NCI-H1694 (cell line): Measurements from ENCODE around the gene ESX1.
A peak's percentile ranks its signal among the peaks of the same experiment; 100 is the strongest.
"Not testable (repeated sequence)": the region's sequence is repeated elsewhere in the genome, so short reads cannot be mapped to it uniquely, and the experiment has no call there.

Experiments used
- DNase-seq: peaks from one replicate; lab custom pipeline; 2025; lab: John Stamatoyannopoulos, UW

Gene ESX1

GRCh38 chrX:104254442-104255115 is at the start of gene ESX1:
Gene ESX1, minus strand, starts transcription at chrX:104254933. Its CDS starts 84 bp downstream, at chrX:104254849.
- no peak for DNase-seq

DNA sequence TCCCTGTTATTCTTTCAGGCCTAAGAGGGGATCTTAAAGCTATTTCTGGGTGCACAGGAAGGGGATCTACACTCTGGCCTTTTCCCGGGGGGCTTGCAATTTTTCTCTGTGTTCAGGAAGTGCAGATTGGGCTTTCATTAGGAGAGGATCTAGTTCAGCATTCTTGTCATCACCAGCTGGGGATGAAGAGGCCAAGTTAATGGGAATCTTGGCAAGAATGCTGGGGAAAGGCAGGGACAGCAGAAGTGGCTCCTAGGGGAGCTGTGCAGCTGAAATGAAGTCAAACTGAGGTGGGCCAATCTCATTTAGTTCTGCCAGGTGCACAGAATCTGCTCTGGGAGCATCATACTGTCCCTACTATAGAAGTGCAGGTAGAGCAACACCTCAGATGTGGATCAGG is 40.9 kb upstream of the ESX1 start:
- DNase-seq = no peak

DNA sequence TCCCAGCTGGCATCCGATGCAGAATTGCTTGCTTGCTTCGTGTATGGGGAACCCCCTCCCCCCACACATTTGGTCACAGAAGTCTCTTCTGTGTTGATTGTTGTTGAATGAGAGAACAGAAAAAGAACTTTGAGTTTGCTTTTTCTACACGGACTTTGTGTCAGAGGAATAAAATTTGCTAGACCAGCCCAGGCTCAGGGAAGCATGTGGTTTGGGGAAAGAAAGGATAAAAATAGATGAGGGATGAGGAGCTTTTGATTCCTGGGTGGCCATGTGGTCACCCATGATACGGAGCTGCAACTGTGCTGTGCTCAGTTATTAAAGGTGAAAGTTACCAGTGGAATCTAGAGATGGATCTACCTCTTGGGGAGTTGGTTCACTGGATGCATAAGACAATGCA is 34.2 kb upstream of the ESX1 start:
- DNase-seq = no peak

- no peak for DNase-seq
Measured at GRCh38 chrX:104288269-104288668, 33.5 kb upstream of the ESX1 start.

GRCh38 chrX:104285201-104285600 is 30.5 kb upstream of the ESX1 start:
- no peak for DNase-seq

DNA sequence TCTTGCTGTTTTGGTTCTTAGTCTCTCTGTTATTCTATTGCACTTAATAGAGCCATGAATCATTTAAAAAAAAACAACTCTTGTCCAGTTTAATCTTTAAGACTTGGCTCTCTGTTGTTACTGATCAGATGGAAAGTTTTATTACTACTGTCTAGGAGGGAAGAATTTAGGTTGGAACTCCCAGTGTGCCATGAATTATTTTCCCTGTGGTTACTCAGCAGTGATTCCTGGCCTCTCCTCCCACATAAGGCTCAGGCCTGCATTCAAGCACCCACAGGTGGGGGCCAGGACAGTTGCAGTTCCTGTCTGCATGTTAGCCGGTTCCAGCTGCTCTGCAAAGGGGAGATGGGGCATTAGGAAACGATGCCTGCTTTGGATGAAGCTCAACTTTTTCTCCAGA is 29.8 kb upstream of the ESX1 start:
- no peak for DNase-seq

GRCh38 chrX:104282166-104282725 is 27.5 kb upstream of the ESX1 start:
- DNase-seq = no peak

DNA sequence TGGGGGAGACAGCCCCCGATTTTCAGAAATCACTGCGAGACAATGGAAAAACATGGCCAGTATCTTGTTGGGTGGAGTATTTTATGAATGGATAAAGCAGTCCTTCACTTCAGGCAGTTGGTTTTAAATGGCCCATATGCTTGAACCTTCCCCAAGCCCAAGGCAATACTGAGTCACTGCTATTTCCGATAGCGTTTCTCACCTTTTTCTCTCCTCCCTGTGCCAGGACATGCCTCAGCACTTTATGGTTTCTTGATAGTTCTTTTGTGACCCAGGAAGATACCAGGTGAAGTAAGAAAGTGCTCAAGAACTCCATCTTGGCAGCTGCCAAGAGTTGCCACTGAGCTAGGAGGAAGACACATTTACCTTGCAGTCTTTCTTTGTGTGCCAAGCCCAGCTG is 26.8 kb upstream of the ESX1 start:
- DNase-seq = no peak

DNA sequence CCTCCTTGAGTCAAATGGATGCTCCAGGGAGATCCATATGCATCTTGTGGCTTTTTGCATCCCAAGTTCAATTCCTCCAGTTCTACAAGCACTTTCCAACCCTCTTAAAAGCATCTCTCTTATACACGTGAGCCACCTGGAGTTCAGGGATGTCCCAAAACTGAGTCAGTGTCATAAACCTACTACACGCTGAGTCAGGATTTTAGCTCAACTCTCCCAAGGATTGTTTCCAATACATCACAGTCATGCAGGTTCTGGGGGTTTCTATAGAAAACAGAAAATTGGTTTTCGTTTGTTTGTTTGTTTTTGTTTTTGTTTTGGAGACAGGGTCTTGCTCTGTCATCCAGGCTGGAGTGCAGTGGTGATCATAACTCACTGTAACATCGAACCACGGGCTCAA is 25.9 kb upstream of the ESX1 start:
- DNase-seq = no peak

DNA sequence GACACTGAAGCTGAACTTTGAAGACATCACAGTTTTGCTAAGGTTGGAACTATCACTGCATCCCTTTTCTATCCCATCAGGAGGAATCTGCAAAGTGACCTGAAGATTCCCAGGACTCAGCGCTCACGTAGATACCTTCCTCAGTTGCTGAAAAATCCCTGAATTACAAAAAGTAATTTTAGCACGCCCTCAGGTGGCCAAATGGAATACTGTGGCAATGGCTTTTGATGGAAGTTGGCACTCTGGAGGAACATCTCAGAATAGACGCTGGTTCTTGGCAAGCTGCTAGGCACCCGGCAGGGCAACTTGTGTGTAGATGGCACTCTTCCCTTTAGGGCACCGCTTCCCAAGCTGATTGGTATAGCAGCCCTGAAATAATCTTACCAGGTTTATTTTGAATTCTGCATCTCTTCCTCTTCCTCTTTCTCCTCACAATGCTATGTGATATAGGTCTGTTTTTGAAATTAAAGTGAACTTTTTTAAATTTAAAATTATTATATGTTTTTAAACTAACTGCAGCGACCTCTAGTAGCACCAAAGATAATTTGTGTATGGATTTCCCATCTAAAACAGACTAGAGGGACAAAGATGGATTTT is 16.3 kb upstream of the ESX1 start:
- DNase-seq = peak; percentile 26

- DNase-seq = no peak
Measured at GRCh38 chrX:104270212-104270611, 15.5 kb upstream of the ESX1 start.

DNA sequence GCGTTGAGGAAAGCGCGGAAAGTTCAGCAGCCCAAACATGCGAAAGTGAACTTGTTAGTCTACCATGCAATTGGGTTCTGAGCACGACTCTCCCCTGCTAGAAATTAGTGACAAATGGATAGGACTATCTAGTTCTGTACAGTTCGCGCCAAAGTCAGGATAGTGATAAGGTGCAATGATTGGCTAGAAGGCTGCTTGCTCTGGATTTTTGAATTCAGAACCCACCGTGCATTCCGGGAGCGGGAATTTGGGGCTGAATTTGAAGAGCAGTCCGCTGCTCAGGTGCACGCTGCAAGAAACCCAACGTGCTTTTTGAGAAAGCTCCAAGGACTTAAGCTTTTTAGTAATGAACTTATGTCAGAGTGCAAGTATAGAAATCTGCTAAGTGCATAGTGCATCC is 732 bp upstream of the ESX1 start:
- DNase-seq = no peak

DNA sequence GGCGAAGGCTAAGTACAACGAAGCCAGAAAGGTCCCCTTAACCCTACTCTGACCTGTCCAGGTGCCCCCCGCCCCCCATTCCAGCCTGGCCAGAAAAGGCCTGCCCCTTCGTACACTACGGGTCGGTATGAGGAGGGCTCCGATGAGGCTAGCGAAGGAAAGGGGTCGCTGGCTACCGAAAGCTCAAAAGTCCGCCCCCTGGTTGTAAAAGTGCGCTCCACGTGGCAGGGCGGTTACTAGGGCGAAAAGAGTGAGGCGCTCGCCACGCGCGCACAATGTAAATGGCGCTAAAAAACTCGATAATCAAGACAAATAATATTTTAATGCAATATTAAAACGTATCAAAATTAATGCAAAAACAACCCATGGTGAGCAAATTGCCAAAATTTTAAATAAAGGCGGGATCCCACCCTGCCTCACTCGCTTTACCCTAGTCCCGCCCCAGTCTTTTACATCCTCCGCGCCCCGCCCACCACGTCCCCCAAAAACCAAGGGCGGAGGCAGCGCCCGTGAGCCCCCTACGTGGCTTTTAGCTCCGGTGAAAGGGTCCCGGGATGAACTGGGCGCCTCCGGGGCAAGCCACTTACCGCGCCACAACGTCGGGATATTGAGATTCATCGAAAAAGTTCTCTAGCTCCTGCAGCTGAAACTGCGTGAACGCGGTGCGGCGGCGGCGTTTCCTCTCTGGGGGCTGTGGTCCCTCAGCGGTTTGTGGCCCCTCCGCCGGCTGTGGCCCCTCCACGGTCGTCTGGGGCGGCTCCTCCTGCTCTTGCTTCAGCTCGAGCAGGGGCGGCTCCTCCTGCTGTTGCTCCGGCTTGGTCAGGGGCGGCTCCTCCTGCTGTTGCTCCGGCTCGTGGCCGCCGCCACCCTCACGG is 929 bp downstream of the ESX1 start:
- DNase-seq = no peak

- no peak for DNase-seq
Measured at GRCh38 chrX:104250470-104250869, 4.3 kb downstream of the ESX1 start.

GRCh38 chrX:104230060-104230459 is 24.7 kb downstream of the ESX1 start:
- DNase-seq = not testable (repeated sequence)

- no peak for DNase-seq
Measured at GRCh38 chrX:104211187-104211586, 43.5 kb downstream of the ESX1 start.

GRCh38 chrX:104205548-104205947 is 49.2 kb downstream of the ESX1 start:
- DNase-seq = no peak
